GM12878 (cell line): ENCODE measurements around the gene PRR16. TPM values are rescaled to one million over a fixed set of nuclear protein-coding genes. Genes with fewer than 3 reads are reported as not detected.

Source experiments
- ATAC-seq: fragments of 200-7000 bp; cut with Tn5 transposase; 3 replicates; pipeline ENCODE4 v1.9.1; 2020; ENCODE audit warnings: mild to moderate bottlenecking, moderate library complexity
- BruUV-seq: library from RNA; stranded (reverse); fragments of 400-500 nt; replicated peaks from 2 replicates; lab custom pipeline; 2021; lab: Mats Ljungman, UMichigan
- CTCF ChIA-PET: fragments of 300-600 bp; sonication (Branson Sonifier 250); formaldehyde crosslinking; extraction: SDS; loops from one replicate; lab custom pipeline; 2021; ENCODE audit warnings: inconsistent platforms; lab: Yijun Ruan, JAX
- POLR2A ChIA-PET: fragments of 350-600 bp; formaldehyde crosslinking; extraction: SDS; loops from one replicate; lab custom pipeline; 2021; ENCODE audit warnings: inconsistent platforms; lab: Charles Lee
- RAD21 ChIA-PET: fragments of 300-600 bp; sonication (Branson Sonifier 250); formaldehyde crosslinking; loops from one replicate; lab custom pipeline; 2023; ENCODE audit warnings: antibody characterized with exemption; ENCODE audit not compliant: unreplicated experiment; lab: Charles Lee
- SMC1A ChIA-PET: fragments of 300-600 bp; sonication (Branson Sonifier 250); formaldehyde crosslinking; loops from one replicate; lab custom pipeline; 2023; ENCODE audit not compliant: unreplicated experiment, uncharacterized antibody; lab: Charles Lee
- DNase-seq: peaks from one replicate; pipeline ENCODE4 v3.0.0-alpha.2; 2011; ENCODE audit warnings: low read depth, low spot score
- FAIRE-seq: peaks from 3 replicates; lab custom pipeline; 2011; peaks lifted over from hg19 to GRCh38; lab: Jason Lieb, UNC
- H2AFZ ChIP-seq: 2 replicates; pipeline ENCODE4 v1.6.0; 2011; ENCODE audit warnings: low read depth, low read length, control low read depth; ENCODE audit not compliant: control insufficient read depth
- H3K27ac ChIP-seq: 2 replicates; pipeline ENCODE4 v1.5.1; 2011; ENCODE audit warnings: control low read depth; ENCODE audit not compliant: control insufficient read depth, insufficient read depth
- H3K27me3 ChIP-seq, 2 experiments: replicated peaks in 1 of 2; 2 replicates each; pipeline versions ENCODE4 v1.6.0 to v1.6.1; 2011; ENCODE audit warnings: low read length in 1 of 2; ENCODE audit not compliant: control insufficient read depth in 2 of 2, insufficient read depth in 2 of 2
- H3K36me3 ChIP-seq, 2 experiments: 2 replicates each; pipeline ENCODE4 v1.5.1; 2011; ENCODE audit warnings: low read length in 1 of 2; ENCODE audit not compliant: control insufficient read depth in 2 of 2, insufficient read depth in 2 of 2
- H3K4me1 ChIP-seq: 2 replicates; pipeline ENCODE4 v1.6.1; 2011; ENCODE audit warnings: mild to moderate bottlenecking, low read length, moderate library complexity, mixed read lengths; ENCODE audit not compliant: control insufficient read depth, insufficient read depth
- H3K4me2 ChIP-seq: 2 replicates; pipeline ENCODE4 v1.6.0; 2011; ENCODE audit warnings: control low read depth; ENCODE audit not compliant: control insufficient read depth, insufficient read depth
- H3K4me3 ChIP-seq: fragments of 200-600 bp; sonication (generic); 2 replicates; pipeline ENCODE4 v1.5.1; 2016
- H3K79me2 ChIP-seq: 2 replicates; pipeline ENCODE4 v1.6.0; 2011; ENCODE audit warnings: low read length; ENCODE audit not compliant: control insufficient read depth, insufficient read depth
- H3K9ac ChIP-seq: 2 replicates; pipeline ENCODE4 v1.8.0; 2011; ENCODE audit warnings: low read length, control low read depth, mixed read lengths; ENCODE audit not compliant: control insufficient read depth, insufficient read depth
- H3K9me3 ChIP-seq: replicated peaks from 3 replicates; pipeline ENCODE4 v1.5.1; 2011; ENCODE audit warnings: mild to moderate bottlenecking, low read length; ENCODE audit not compliant: control insufficient read depth, insufficient read depth
- H4K20me1 ChIP-seq: 2 replicates; pipeline ENCODE4 v1.6.0; 2011; ENCODE audit not compliant: control insufficient read depth, insufficient read depth
- CBX3 ChIP-seq: fragments of 200-600 bp; sonication (generic); IDR thresholded peaks from 2 replicates; pipeline ENCODE4 v1.6.1; 2016; ENCODE audit warnings: low read depth, borderline replicate concordance
- E2F8 ChIP-seq: fragments of 450-650 bp; IDR thresholded peaks from 2 replicates; pipeline ENCODE4 v1.6.1; 2018; ENCODE audit warnings: mild to moderate bottlenecking, low read depth, moderate library complexity; ENCODE audit not compliant: partially characterized antibody
- EP300 ChIP-seq, 2 experiments: fragments of 150-350 bp in 1 of 2; IDR thresholded peaks; 2 replicates each; pipeline ENCODE4 v1.6.1; 2011 to 2012; ENCODE audit warnings: low read depth in 2 of 2, low read length in 2 of 2, borderline replicate concordance in 1 of 2, improper control_type of control experiment in 1 of 2, inconsistent platforms in 1 of 2; ENCODE audit not compliant: control insufficient read depth in 1 of 2
- HCFC1 ChIP-seq: fragments of 150-350 bp; IDR thresholded peaks from 2 replicates; pipeline ENCODE4 v1.6.1; 2014; ENCODE audit warnings: low read length
- HSF1 ChIP-seq: fragments of 150-350 bp; IDR thresholded peaks from 2 replicates; pipeline ENCODE4 v1.6.1; 2014; ENCODE audit warnings: mild to moderate bottlenecking, low read depth, low read length
- IKZF2 ChIP-seq, 2 experiments: fragments of 450-650 bp; IDR thresholded peaks; 2 replicates each; pipeline ENCODE4 v1.6.1; 2017; ENCODE audit warnings: mild to moderate bottlenecking in 2 of 2, moderate library complexity in 2 of 2
- NR2C2 ChIP-seq: IDR thresholded peaks from 2 replicates; pipeline ENCODE4 v1.6.1; 2011; ENCODE audit warnings: borderline replicate concordance, low read depth; ENCODE audit not compliant: control insufficient read depth, insufficient read length
- RCOR1 ChIP-seq: conservative IDR thresholded peaks from 2 replicates; pipeline ENCODE4 v1.6.1; 2012; ENCODE audit warnings: low read depth, low read length, improper control_type of control experiment
- STAT3 ChIP-seq: IDR thresholded peaks from 2 replicates; pipeline ENCODE4 v1.6.1; 2011; ENCODE audit warnings: low read depth, low read length, improper control_type of control experiment
- YY1 ChIP-seq: IDR thresholded peaks from 2 replicates; pipeline ENCODE4 v1.6.1; 2011; ENCODE audit warnings: low read depth, mild to moderate bottlenecking, low read length
- ZBTB11 ChIP-seq: fragments of 450-650 bp; formaldehyde crosslinking; IDR thresholded peaks from 2 replicates; pipeline ENCODE4 v1.5.0; 2022; ENCODE audit warnings: mild to moderate bottlenecking, missing genetic modification characterization
- WGBS: methylation state at CpG from one replicate; pipeline ENCODE4 v1.1.6; 2016; ENCODE audit warnings: low lambda C conversion rate; ENCODE audit not compliant: insufficient replicate concordance, insufficient coverage; ENCODE audit errors: missing lambda C conversion rate; 5-methylcytosine and 5-hydroxymethylcytosine counted together
- in situ Hi-C: fragments of 300-500 bp; cut with MboI; formaldehyde crosslinking; loops from 9 replicates; pipeline ENCODE4 v1.14.3; 2018; ENCODE audit warnings: mixed read lengths
- intact Hi-C: fragments of 100-400 bp; cut with micrococcal nuclease; formaldehyde crosslinking; loops from one replicate; pipeline ENCODE4 v1.14.2; 2022; ENCODE audit not compliant: unreplicated experiment
- polyA plus RNA-seq, 11 experiments: library from polyadenylated mRNA; depleted of rRNA in 4 of 11; unstranded in 6 of 11; stranded (reverse) in 5 of 11; fragments of >200 nt; fragmentation: Nextera tagmentation in 4 of 11; fragmentation: Illumina TruSeq in 1 of 11; extraction: Ambion mirVana in 4 of 11; extraction: Trizol in 1 of 11; gene quantifications; 1 replicate in 1 of 11; 2 replicates in 10 of 11; pipeline versions ENCODE4 v1.2.1 to v1.2.3, GENCODE V29; 2011 to 2016; ENCODE audit warnings: inconsistent platforms in 2 of 11, missing spikeins in 2 of 11, low read depth in 1 of 11
- total RNA-seq, 4 experiments: library from RNA; depleted of rRNA in 3 of 4; stranded (reverse); fragments of >200 nt in 3 of 4; fragmentation: Illumina TruSeq in 1 of 4; extraction: Trizol in 1 of 4; gene quantifications; 2 replicates each; pipeline versions ENCODE4 v1.2.1 to v1.2.3, GENCODE V29; 2013 to 2021

PRR16 gene
- total and polyA plus RNA-seq, 10 of the 15 experiments (the other 5 are each of a cell fraction or from before 2014, with no cell fraction given) = not detected

GRCh38 chr5:120447706-120448239 lies 16.3 kb upstream of the PRR16 start (continued):
- TF ChIP-seq RCOR1 (no peak), HCFC1 (no peak), CBX3 (no peak)

GRCh38 chr5:120449501-120449900 lies 14.6 kb upstream of the PRR16 start:
- ATAC-seq (no peak), DNase-seq (no peak), FAIRE-seq (no peak)
- Histone ChIP-seq H3K27ac (no peak overlapping the region), H3K36me3 (no peaks in the 10 kb centered on the region), H3K79me2 (no peaks in the 10 kb centered on the region), H3K4me3 (no peak overlapping the region), H3K9me3 (no peaks in the 10 kb centered on the region), H2AFZ (no peak overlapping the region), H3K4me2 (no peak overlapping the region), H3K27me3 (no peaks in the 10 kb centered on the region), H3K9ac (no peak overlapping the region), H4K20me1 (no peaks in the 10 kb centered on the region), H3K4me1 (no peaks in the 10 kb centered on the region)
- CTCF ChIA-PET = interaction anchor here (1.1 kb wide), 1 partner anchor 14 kb away, joined by 4 read pairs; no protein-coding TSS in a partner anchor
- SMC1A ChIA-PET = interaction anchor here (1.4 kb wide), 1 partner anchor 18 kb away, joined by 3 read pairs; no protein-coding TSS in a partner anchor
- RAD21 ChIA-PET = no interaction called here
- POLR2A ChIA-PET = no interaction called here
- in situ Hi-C loops (no loop called here), intact Hi-C loops (no loop called here)
- WGBS = 0% methylated on average over 3 of the region's 3 CpGs
- no TSS peak for BruUV-seq
- TF ChIP-seq E2F8 (no peak), YY1 (no peak), HSF1 (no peak), IKZF2 (IDR thresholded peaks at IDR 0.05) (no peak), EP300 (IDR thresholded peaks at IDR 0.05; ENCODE audit: borderline replicate concordance in 1 of 2, control insufficient read depth in 1 of 2, low read depth in 2 of 2, low read length in 2 of 2) (no peak), NR2C2 (no peak), STAT3 (no peak), ZBTB11 (CRISPR knock-in tag) (no peak)
